ENCODE results near the gene SH3BGRL. TPM values are rescaled to one million over a fixed set of nuclear protein-coding genes. Genes with fewer than 3 reads are reported as not detected.

The SH3BGRL gene
- total RNA-seq, 2 experiments from 2014 or later = 56.2 to 68.2 TPM

DNA sequence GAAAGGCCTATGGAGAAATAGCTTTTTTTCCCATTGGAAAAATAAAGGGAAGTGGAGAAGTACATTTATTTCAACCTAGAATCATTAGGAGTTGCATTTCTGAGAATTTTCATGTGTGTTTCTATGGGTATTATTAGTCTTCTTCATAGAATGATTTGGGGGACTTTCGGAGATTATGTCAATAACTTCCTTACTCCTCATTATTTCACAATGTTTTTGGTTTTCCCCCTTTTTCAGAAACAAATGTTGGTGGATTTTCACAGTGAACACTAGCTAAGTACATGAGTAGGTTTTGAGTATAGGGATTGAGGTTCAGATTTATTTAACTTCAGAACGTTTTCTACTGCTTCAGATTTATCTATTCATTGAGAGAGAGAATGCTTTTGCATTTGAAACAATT is 54.0 kb downstream of the SH3BGRL start:
- intact Hi-C loops (cut with micrococcal nuclease; ENCODE audit: unreplicated experiment) = no loop called here
- Histone ChIP-seq H3K36me3 (ENCODE audit: insufficient read depth, low read length) (no peaks in the 10 kb centered on the region), H3K9me2 (ENCODE audit: insufficient read depth, low read length) (no peaks in the 10 kb centered on the region), H3K27ac (ENCODE audit: low read depth, low read length, poor library complexity, severe bottlenecking) (no peak overlapping the region), H3K4me1 (ENCODE audit: insufficient read depth, low read length, poor library complexity, severe bottlenecking) (no peaks in the 10 kb centered on the region), H3K79me2 (ENCODE audit: insufficient read depth, low read depth, low read length) (no peaks in the 10 kb centered on the region), H3K9me3 (ENCODE audit: low read length) (no peaks in the 10 kb centered on the region), H4K20me1 (ENCODE audit: insufficient read depth, low read length) (no peaks in the 10 kb centered on the region), H3K4me3 (ENCODE audit: low read depth, low read length, poor library complexity, severe bottlenecking) (no peak overlapping the region), H2AFZ (ENCODE audit: low read length) (no peak overlapping the region), H3K4me2 (ENCODE audit: low read length) (no peak overlapping the region)
- TF ChIP-seq, protein P1, sequence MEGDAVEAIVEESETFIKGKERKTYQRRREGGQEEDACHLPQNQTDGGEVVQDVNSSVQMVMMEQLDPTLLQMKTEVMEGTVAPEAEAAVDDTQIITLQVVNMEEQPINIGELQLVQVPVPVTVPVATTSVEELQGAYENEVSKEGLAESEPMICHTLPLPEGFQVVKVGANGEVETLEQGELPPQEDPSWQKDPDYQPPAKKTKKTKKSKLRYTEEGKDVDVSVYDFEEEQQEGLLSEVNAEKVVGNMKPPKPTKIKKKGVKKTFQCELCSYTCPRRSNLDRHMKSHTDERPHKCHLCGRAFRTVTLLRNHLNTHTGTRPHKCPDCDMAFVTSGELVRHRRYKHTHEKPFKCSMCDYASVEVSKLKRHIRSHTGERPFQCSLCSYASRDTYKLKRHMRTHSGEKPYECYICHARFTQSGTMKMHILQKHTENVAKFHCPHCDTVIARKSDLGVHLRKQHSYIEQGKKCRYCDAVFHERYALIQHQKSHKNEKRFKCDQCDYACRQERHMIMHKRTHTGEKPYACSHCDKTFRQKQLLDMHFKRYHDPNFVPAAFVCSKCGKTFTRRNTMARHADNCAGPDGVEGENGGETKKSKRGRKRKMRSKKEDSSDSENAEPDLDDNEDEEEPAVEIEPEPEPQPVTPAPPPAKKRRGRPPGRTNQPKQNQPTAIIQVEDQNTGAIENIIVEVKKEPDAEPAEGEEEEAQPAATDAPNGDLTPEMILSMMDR (conservative IDR thresholded peaks at IDR 0.05; ENCODE audit: low read length) = no peak
- ChIA-PET POLR2A (no interaction called here), CTCF (ENCODE audit: unreplicated experiment) (no interaction called here)
- no TSS peak for BruUV-seq (replicated peaks)
- no peak for DNase-seq (ENCODE audit: low spot score)

GRCh38 chrX:81257817-81258216 is 55.9 kb downstream of the SH3BGRL start:
- CTCF ChIA-PET (ENCODE audit: unreplicated experiment) = no interaction called here
- DNase-seq (ENCODE audit: low spot score) = no peak
- no peaks in the 10 kb centered on the region for H3K4me1 ChIP-seq (ENCODE audit: insufficient read depth, low read length, poor library complexity, severe bottlenecking)
- TF ChIP-seq EZH2phosphoT487 (IDR thresholded peaks at IDR 0.05; ENCODE audit: borderline replicate concordance, low read depth, low read length) = no peak
- TF ChIP-seq, protein P1 (conservative IDR thresholded peaks at IDR 0.05; ENCODE audit: low read length) = no peak
- H2AFZ ChIP-seq (ENCODE audit: low read length) = no peak overlapping the region
- intact Hi-C loops (cut with micrococcal nuclease; ENCODE audit: unreplicated experiment) = no loop called here
- no peaks in the 10 kb centered on the region for H3K36me3 ChIP-seq (ENCODE audit: insufficient read depth, low read length)
- H3K79me2 ChIP-seq (ENCODE audit: insufficient read depth, low read depth, low read length) = no peaks in the 10 kb centered on the region
- H3K27ac ChIP-seq (ENCODE audit: low read depth, low read length, poor library complexity, severe bottlenecking) = no peak overlapping the region
- no peaks in the 10 kb centered on the region for H3K9me3 ChIP-seq (ENCODE audit: low read length)
- no peaks in the 10 kb centered on the region for H3K9me2 ChIP-seq (ENCODE audit: insufficient read depth, low read length)
- no peaks in the 10 kb centered on the region for H4K20me1 ChIP-seq (ENCODE audit: insufficient read depth, low read length)
- no peak overlapping the region for H3K4me2 ChIP-seq (ENCODE audit: low read length)
- BruUV-seq (replicated peaks) = no TSS peak
- POLR2A ChIA-PET = no interaction called here
- H3K4me3 ChIP-seq (ENCODE audit: low read depth, low read length, poor library complexity, severe bottlenecking) = no peak overlapping the region

DNA sequence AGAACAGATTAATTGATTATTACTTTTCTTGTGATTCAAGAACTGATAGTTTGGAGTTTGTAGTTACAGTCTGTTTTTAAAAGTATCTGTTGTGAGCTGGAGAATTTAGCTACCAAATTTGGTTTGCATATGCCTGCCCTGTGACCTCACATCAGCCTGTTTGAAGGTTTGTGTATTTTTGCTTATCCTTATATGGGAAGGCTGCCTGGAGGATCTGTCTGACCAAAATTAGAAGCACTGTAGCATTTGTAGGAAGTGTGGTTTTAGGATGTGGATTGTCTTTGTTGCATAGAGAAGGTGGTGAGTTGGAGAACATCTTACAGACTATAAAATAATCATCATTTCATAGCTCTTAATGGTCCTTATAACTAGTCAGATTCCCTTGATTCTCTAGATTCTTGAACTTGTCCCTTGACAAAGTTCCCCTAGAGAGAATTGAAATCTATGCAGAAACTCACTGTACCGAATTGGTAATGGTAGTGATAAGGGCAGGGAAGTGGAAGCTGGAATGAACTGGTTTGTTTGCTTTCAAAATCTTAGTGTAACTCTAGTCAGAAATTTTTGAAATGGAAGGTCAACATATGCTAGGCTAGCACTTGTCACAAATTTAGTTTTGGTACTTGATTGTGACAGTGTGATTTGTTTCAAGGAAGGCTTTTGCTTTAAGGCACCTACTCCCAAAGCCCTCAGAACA is 57.3 kb downstream of the SH3BGRL start:
- CTCF ChIA-PET (ENCODE audit: unreplicated experiment) = no interaction called here
- TF ChIP-seq, protein P1 (conservative IDR thresholded peaks at IDR 0.05; ENCODE audit: low read length) = no peak
- no peak for TF ChIP-seq EZH2phosphoT487 (IDR thresholded peaks at IDR 0.05; ENCODE audit: borderline replicate concordance, low read depth, low read length)
- Histone ChIP-seq H3K9me2 (ENCODE audit: insufficient read depth, low read length) (no peaks in the 10 kb centered on the region), H2AFZ (ENCODE audit: low read length) (no peak overlapping the region), H3K27ac (ENCODE audit: low read depth, low read length, poor library complexity, severe bottlenecking) (no peak overlapping the region), H3K36me3 (ENCODE audit: insufficient read depth, low read length) (no peaks in the 10 kb centered on the region), H3K4me3 (ENCODE audit: low read depth, low read length, poor library complexity, severe bottlenecking) (no peak overlapping the region), H3K9me3 (ENCODE audit: low read length) (no peaks in the 10 kb centered on the region), H3K4me2 (ENCODE audit: low read length) (no peak overlapping the region), H3K79me2 (ENCODE audit: insufficient read depth, low read depth, low read length) (no peaks in the 10 kb centered on the region), H3K4me1 (ENCODE audit: insufficient read depth, low read length, poor library complexity, severe bottlenecking) (no peaks in the 10 kb centered on the region), H4K20me1 (ENCODE audit: insufficient read depth, low read length) (no peaks in the 10 kb centered on the region)
- POLR2A ChIA-PET = interaction anchor here (0.6 kb wide), 1 partner anchor 30 kb away, joined by 4 read pairs; no protein-coding TSS in a partner anchor
- BruUV-seq (replicated peaks) = no TSS peak
- DNase-seq (ENCODE audit: low spot score) = no peak
- intact Hi-C loops (cut with micrococcal nuclease; ENCODE audit: unreplicated experiment) = no loop called here

All from OCI-LY7 (cell line).